HAP-1 (cell line): ENCODE measurements around the gene CASP7.

Experiments
- DNase-seq, 2 experiments: peaks; one replicate each; pipeline ENCODE4 v3.0.0-alpha.2; 2016 to 2020; ENCODE audit warnings: low spot score in 2 of 2
- H3K27me3 ChIP-seq: fragments of 250-450 bp; sonication (Bioruptor Pico); 2 replicates; pipeline ENCODE4 v1.5.1; 2020; ENCODE audit warnings: low read depth, mild to moderate bottlenecking, moderate library complexity
- H3K36me3 ChIP-seq: fragments of 250-450 bp; sonication (Bioruptor Pico); replicated peaks from 2 replicates; pipeline ENCODE4 v1.5.1; 2020; ENCODE audit warnings: mild to moderate bottlenecking
- H3K4me1 ChIP-seq: fragments of 250-450 bp; sonication (Bioruptor Pico); 2 replicates; pipeline ENCODE4 v1.5.1; 2020; ENCODE audit warnings: mild to moderate bottlenecking
- H3K4me3 ChIP-seq: fragments of 250-450 bp; sonication (Bioruptor Pico); 2 replicates; pipeline ENCODE4 v1.5.1; 2020; ENCODE audit warnings: mild to moderate bottlenecking, moderate library complexity
- H3K9me3 ChIP-seq: fragments of 250-450 bp; sonication (Bioruptor Pico); 2 replicates; pipeline ENCODE4 v1.5.1; 2020; ENCODE audit warnings: mild to moderate bottlenecking, moderate library complexity
- in situ Hi-C: fragments of 300-500 bp; cut with MboI; formaldehyde crosslinking; loops from 3 replicates; pipeline ENCODE4 v1.14.3; 2020; ENCODE audit warnings: low sequenced_read_pairs, inconsistent platforms, mixed read lengths

The CASP7 gene

GRCh38 chr10:113679463-113680189 is at the start of gene CASP7:
CASP7 (plus strand) TSS chr10:113679912; CDS start chr10:113697494, 17,582 bp downstream.
- Histone ChIP-seq H3K4me3 (peak within 1 kb of the TSS; percentile 97), H3K4me1 (peaks cover 3% of the 10 kb centered on the region; the same call in 1 of the 2 replicates), H3K36me3 (no peaks in the 10 kb centered on the region), H3K9me3 (no peaks in the 10 kb centered on the region), H3K27me3 (no peaks in the 10 kb centered on the region)
- in situ Hi-C loops, result no loop called here
- peak; percentile 79 to 93 for DNase-seq

- Histone ChIP-seq H3K27me3 (peaks cover 4% of the 10 kb centered on the region; the same call in 1 of the 2 replicates), H3K4me3 (no peak overlapping the region), H3K9me3 (no peaks in the 10 kb centered on the region), H3K36me3 (no peaks in the 10 kb centered on the region), H3K4me1 (0 out of 2 replicates have a peak, but pooled peaks cover 7% of the 10 kb centered on the region)
- no peak for DNase-seq
- in situ Hi-C loops, result no loop called here
Observed at GRCh38 chr10:113630929-113631533, 48.7 kb upstream of the CASP7 start.

- Histone ChIP-seq H3K4me3 (no peak overlapping the region), H3K36me3 (no peaks in the 10 kb centered on the region), H3K9me3 (no peaks in the 10 kb centered on the region), H3K27me3 (no peaks in the 10 kb centered on the region), H3K4me1 (0 out of 2 replicates have a peak, but pooled peaks cover 7% of the 10 kb centered on the region)
- DNase-seq, result peak; percentile 69 to 77
- in situ Hi-C loops, result no loop called here
Observed at GRCh38 chr10:113631684-113632367, 47.9 kb upstream of the CASP7 start.

- in situ Hi-C loops, result no loop called here
- Histone ChIP-seq H3K4me1 (no peaks in the 10 kb centered on the region), H3K36me3 (no peaks in the 10 kb centered on the region), H3K4me3 (no peak overlapping the region), H3K9me3 (no peaks in the 10 kb centered on the region), H3K27me3 (peaks cover 34% of the 10 kb centered on the region)
- DNase-seq, result no peak
Observed at GRCh38 chr10:113639966-113640365, 39.7 kb upstream of the CASP7 start.

- in situ Hi-C loops, result no loop called here
- H3K36me3 ChIP-seq, result no peaks in the 10 kb centered on the region
- no peaks in the 10 kb centered on the region for H3K4me1 ChIP-seq
- no peaks in the 10 kb centered on the region for H3K9me3 ChIP-seq
- no peak for DNase-seq
- H3K4me3 ChIP-seq, result no peak overlapping the region
- peaks cover 34% of the 10 kb centered on the region for H3K27me3 ChIP-seq
Observed at GRCh38 chr10:113641702-113642101, 38.0 kb upstream of the CASP7 start.

- Histone ChIP-seq H3K9me3 (no peaks in the 10 kb centered on the region), H3K4me1 (no peaks in the 10 kb centered on the region), H3K27me3 (peaks cover 32% of the 10 kb centered on the region), H3K4me3 (no peak overlapping the region), H3K36me3 (no peaks in the 10 kb centered on the region)
- in situ Hi-C loops, result no loop called here
- DNase-seq, result no peak
Observed at GRCh38 chr10:113643183-113643582, 36.5 kb upstream of the CASP7 start.

- no peak for DNase-seq
Observed at GRCh38 chr10:113644185-113645120, 35.3 kb upstream of the CASP7 start.

GRCh38 chr10:113646336-113647201 is 33.1 kb upstream of the CASP7 start:
- H3K9me3 ChIP-seq, result no peaks in the 10 kb centered on the region
- H3K4me3 ChIP-seq, result no peak overlapping the region
- peaks cover 22% of the 10 kb centered on the region for H3K27me3 ChIP-seq
- DNase-seq, result no peak
- in situ Hi-C loops, result no loop called here
- H3K4me1 ChIP-seq, result no peaks in the 10 kb centered on the region
- no peaks in the 10 kb centered on the region for H3K36me3 ChIP-seq

More at GRCh38 chr10:113644185-113645120, 35.3 kb upstream of the CASP7 start:
- Histone ChIP-seq H3K27me3 (peaks cover 32% of the 10 kb centered on the region), H3K4me3 (no peak overlapping the region), H3K9me3 (no peaks in the 10 kb centered on the region), H3K36me3 (no peaks in the 10 kb centered on the region), H3K4me1 (no peaks in the 10 kb centered on the region)
- in situ Hi-C loops, result no loop called here

- H3K4me3 ChIP-seq, result no peak overlapping the region
- no peaks in the 10 kb centered on the region for H3K36me3 ChIP-seq
- DNase-seq, result no peak
- no peaks in the 10 kb centered on the region for H3K4me1 ChIP-seq
- H3K27me3 ChIP-seq, result peaks cover 12% of the 10 kb centered on the region
- H3K9me3 ChIP-seq, result no peaks in the 10 kb centered on the region
- in situ Hi-C loops, result no loop called here
Observed at GRCh38 chr10:113647812-113648211, 31.9 kb upstream of the CASP7 start.

- Histone ChIP-seq H3K36me3 (no peaks in the 10 kb centered on the region), H3K9me3 (no peaks in the 10 kb centered on the region), H3K4me1 (no peaks in the 10 kb centered on the region), H3K27me3 (peaks cover 10% of the 10 kb centered on the region), H3K4me3 (no peak overlapping the region)
- no peak for DNase-seq
- in situ Hi-C loops, result no loop called here
Observed at GRCh38 chr10:113648478-113648877, 31.2 kb upstream of the CASP7 start.

GRCh38 chr10:113650172-113650571 is 29.5 kb upstream of the CASP7 start:
- no peak for DNase-seq
- Histone ChIP-seq H3K4me1 (no peaks in the 10 kb centered on the region), H3K36me3 (no peaks in the 10 kb centered on the region), H3K27me3 (peaks cover 10% of the 10 kb centered on the region; the same call in 1 of the 2 replicates), H3K9me3 (no peaks in the 10 kb centered on the region), H3K4me3 (no peak overlapping the region)
- in situ Hi-C loops, result no loop called here

GRCh38 chr10:113651021-113651420 is 28.7 kb upstream of the CASP7 start:
- no peak for DNase-seq
- Histone ChIP-seq H3K4me3 (no peak overlapping the region), H3K36me3 (no peaks in the 10 kb centered on the region), H3K9me3 (no peaks in the 10 kb centered on the region), H3K27me3 (peaks cover 10% of the 10 kb centered on the region; the same call in 1 of the 2 replicates), H3K4me1 (no peaks in the 10 kb centered on the region)
- in situ Hi-C loops, result no loop called here
